ENCODE data around the gene OSBPL3. TPM values are rescaled to one million over a fixed set of nuclear protein-coding genes. Genes with fewer than 3 reads are reported as not detected.

Gene OSBPL3
- total RNA-seq, 1 donor = 30.8 TPM

GRCh38 chr7:24932815-24933214, 47.2 kb downstream of the OSBPL3 start:
- no peak overlapping the region for H3K27ac ChIP-seq (ENCODE audit: low read depth, low read length)
- H3K4me2 ChIP-seq (ENCODE audit: insufficient read depth, low read length) = no peak overlapping the region
- DNase-seq (ENCODE audit: insufficient read length, low spot score, missing footprints) = no peak
- no peak for TF ChIP-seq CTCF (IDR thresholded peaks at IDR 0.05; ENCODE audit: extremely low read depth, low read depth, low read length)
- no peaks in the 10 kb centered on the region for H3K9me3 ChIP-seq (ENCODE audit: low read depth, low read length)
- no peak overlapping the region for H3K4me3 ChIP-seq (ENCODE audit: insufficient read depth, low read length)
- H3K36me3 ChIP-seq (ENCODE audit: insufficient read depth, low read length) = no peaks in the 10 kb centered on the region
- peaks cover 94% of the 10 kb centered on the region for H3K79me2 ChIP-seq (ENCODE audit: insufficient read depth, low read length)
- H4K20me1 ChIP-seq (ENCODE audit: insufficient read depth, low read length) = no peaks in the 10 kb centered on the region
- no peak overlapping the region for H2AFZ ChIP-seq (ENCODE audit: low read length)
- no peaks in the 10 kb centered on the region for H3K27me3 ChIP-seq (ENCODE audit: insufficient read depth, low read length)
- H3K4me1 ChIP-seq (ENCODE audit: insufficient read depth, low read length) = peaks cover 15% of the 10 kb centered on the region

- no peak for TF ChIP-seq CTCF (IDR thresholded peaks at IDR 0.05; ENCODE audit: extremely low read depth, low read depth, low read length)
- Histone ChIP-seq H3K4me1 (ENCODE audit: insufficient read depth, low read length) (peaks cover 19% of the 10 kb centered on the region), H3K27ac (ENCODE audit: low read depth, low read length) (no peak overlapping the region), H4K20me1 (ENCODE audit: insufficient read depth, low read length) (no peaks in the 10 kb centered on the region), H3K79me2 (ENCODE audit: insufficient read depth, low read length) (peaks cover 91% of the 10 kb centered on the region), H3K36me3 (ENCODE audit: insufficient read depth, low read length) (no peaks in the 10 kb centered on the region), H2AFZ (ENCODE audit: low read length) (no peak overlapping the region), H3K27me3 (ENCODE audit: insufficient read depth, low read length) (no peaks in the 10 kb centered on the region), H3K4me3 (ENCODE audit: insufficient read depth, low read length) (no peak overlapping the region), H3K4me2 (ENCODE audit: insufficient read depth, low read length) (no peak overlapping the region), H3K9me3 (ENCODE audit: low read depth, low read length) (no peaks in the 10 kb centered on the region)
- DNase-seq (ENCODE audit: insufficient read length, low spot score, missing footprints) = no peak
These were observed 47.6 kb downstream of the OSBPL3 start for GRCh38 chr7:24932389-24932788.

GRCh38 chr7:24931844-24932243, 48.1 kb downstream of the OSBPL3 start:
- peaks cover 86% of the 10 kb centered on the region for H3K79me2 ChIP-seq (ENCODE audit: insufficient read depth, low read length)

GRCh38 chr7:24930856-24931255, 49.1 kb downstream of the OSBPL3 start:
- Histone ChIP-seq H3K27ac (ENCODE audit: low read depth, low read length) (no peak overlapping the region), H3K27me3 (ENCODE audit: insufficient read depth, low read length) (no peaks in the 10 kb centered on the region), H2AFZ (ENCODE audit: low read length) (no peak overlapping the region), H3K4me3 (ENCODE audit: insufficient read depth, low read length) (no peak overlapping the region), H3K79me2 (ENCODE audit: insufficient read depth, low read length) (peaks cover 85% of the 10 kb centered on the region), H3K36me3 (ENCODE audit: insufficient read depth, low read length) (no peaks in the 10 kb centered on the region), H3K4me1 (ENCODE audit: insufficient read depth, low read length) (peaks cover 26% of the 10 kb centered on the region), H3K4me2 (ENCODE audit: insufficient read depth, low read length) (no peak overlapping the region), H4K20me1 (ENCODE audit: insufficient read depth, low read length) (no peaks in the 10 kb centered on the region), H3K9me3 (ENCODE audit: low read depth, low read length) (no peaks in the 10 kb centered on the region)
- DNase-seq (ENCODE audit: insufficient read length, low spot score, missing footprints) = no peak
- no peak for TF ChIP-seq CTCF (IDR thresholded peaks at IDR 0.05; ENCODE audit: extremely low read depth, low read depth, low read length)

More at GRCh38 chr7:24931844-24932243, 48.1 kb downstream of the OSBPL3 start:
- TF ChIP-seq CTCF (IDR thresholded peaks at IDR 0.05; ENCODE audit: extremely low read depth, low read depth, low read length) = no peak
- Histone ChIP-seq H3K9me3 (ENCODE audit: low read depth, low read length) (no peaks in the 10 kb centered on the region), H4K20me1 (ENCODE audit: insufficient read depth, low read length) (no peaks in the 10 kb centered on the region), H3K27ac (ENCODE audit: low read depth, low read length) (no peak overlapping the region), H3K27me3 (ENCODE audit: insufficient read depth, low read length) (no peaks in the 10 kb centered on the region), H2AFZ (ENCODE audit: low read length) (no peak overlapping the region), H3K36me3 (ENCODE audit: insufficient read depth, low read length) (no peaks in the 10 kb centered on the region), H3K4me2 (ENCODE audit: insufficient read depth, low read length) (no peak overlapping the region), H3K4me1 (ENCODE audit: insufficient read depth, low read length) (peaks cover 24% of the 10 kb centered on the region), H3K4me3 (ENCODE audit: insufficient read depth, low read length) (no peak overlapping the region)
- DNase-seq (ENCODE audit: insufficient read length, low spot score, missing footprints) = peak; percentile 77
